H1 (cell line): Measurements from ENCODE around the gene SLC39A11. TPM values are rescaled to one million over a fixed set of nuclear protein-coding genes. Genes with fewer than 3 reads are reported as not detected.

Experiments used
- CTCF ChIA-PET: fragments of 300-600 bp; sonication (Branson Sonifier 250); formaldehyde crosslinking; loops from one replicate; lab custom pipeline; 2021; ENCODE audit not compliant: partially characterized antibody; lab: Charles Lee
- POLR2A ChIA-PET: fragments of 300-600 bp; sonication (Branson Sonifier 250); formaldehyde crosslinking; loops from one replicate; lab custom pipeline; 2021; ENCODE audit warnings: inconsistent platforms; ENCODE audit not compliant: partially characterized antibody; lab: Charles Lee
- DNase-seq, 2 experiments: peaks; one replicate each; pipeline versions ENCODE4 v3.0.0 to v3.0.0-alpha.2; 2010 to 2022; ENCODE audit warnings: low spot score in 2 of 2, low read depth in 1 of 2, mixed read lengths in 1 of 2
- FAIRE-seq: peaks from 2 replicates; lab custom pipeline; 2011; peaks lifted over from hg19 to GRCh38; lab: Jason Lieb, UNC
- H2AFZ ChIP-seq: 2 replicates; pipeline ENCODE4 v1.8.1; 2012; ENCODE audit warnings: low read length, inconsistent platforms
- H2AK5ac ChIP-seq: 2 replicates; pipeline ENCODE4 v1.6.1; 2013; ENCODE audit warnings: low read depth, low read length
- H2BK120ac ChIP-seq: replicated peaks from 2 replicates; pipeline ENCODE3; 2013; ENCODE audit warnings: low read depth, low read length, inconsistent platforms
- H2BK12ac ChIP-seq: 2 replicates; pipeline ENCODE4 v1.6.1; 2013; ENCODE audit warnings: low read depth, low read length
- H2BK15ac ChIP-seq: 2 replicates; pipeline ENCODE4 v1.6.1; 2013; ENCODE audit warnings: low read length
- H2BK20ac ChIP-seq: 2 replicates; pipeline ENCODE4 v1.6.1; 2013; ENCODE audit warnings: low read length
- H2BK5ac ChIP-seq: 2 replicates; pipeline ENCODE4 v1.6.1; 2013; ENCODE audit warnings: low read depth, low read length
- H3K14ac ChIP-seq: 2 replicates; pipeline ENCODE4 v1.6.1; 2013; ENCODE audit warnings: inconsistent platforms; ENCODE audit not compliant: insufficient read length
- H3K18ac ChIP-seq: 2 replicates; pipeline ENCODE4 v1.6.1; 2013; ENCODE audit warnings: low read length; ENCODE audit errors: extremely low read depth
- H3K23ac ChIP-seq: 2 replicates; pipeline ENCODE4 v1.6.1; 2013; ENCODE audit warnings: inconsistent platforms; ENCODE audit not compliant: insufficient read length
- H3K23me2 ChIP-seq: 2 replicates; pipeline ENCODE4 v1.6.1; 2013; ENCODE audit warnings: low read depth, low read length
- H3K27ac ChIP-seq: 2 replicates; pipeline ENCODE4 v1.6.1; 2011; ENCODE audit warnings: low read depth, low read length, inconsistent platforms
- H3K27me3 ChIP-seq, 4 experiments: replicated peaks in 1 of 4; 1 replicate in 1 of 4; 2 replicates in 3 of 4; pipeline versions ENCODE4 v1.6.1 to v1.8.1; 2011 to 2013; ENCODE audit warnings: low read length in 3 of 4, mild to moderate bottlenecking in 3 of 4, inconsistent platforms in 2 of 4, mixed read lengths in 2 of 4, moderate library complexity in 1 of 4; ENCODE audit not compliant: control insufficient read depth in 3 of 4, insufficient read depth in 3 of 4; ENCODE audit errors: extremely low read depth in 1 of 4
- H3K36me3 ChIP-seq, 4 experiments: 2 replicates each; pipeline versions ENCODE4 v1.6.1 to v1.8.1; 2011 to 2013; ENCODE audit warnings: mild to moderate bottlenecking in 4 of 4, low read length in 3 of 4, moderate library complexity in 2 of 4, control low read depth in 1 of 4, inconsistent platforms in 1 of 4; ENCODE audit not compliant: insufficient read depth in 4 of 4, control insufficient read depth in 2 of 4
- H3K4ac ChIP-seq: replicated peaks from 2 replicates; pipeline ENCODE3; 2013; ENCODE audit warnings: low read length, low read depth, mixed read lengths, inconsistent platforms; ENCODE audit not compliant: insufficient read length
- H3K4me1 ChIP-seq, 4 experiments: replicated peaks in 1 of 4; 1 replicate in 1 of 4; 2 replicates in 3 of 4; pipeline versions ENCODE4 v1.6.1 to v1.8.1; 2011 to 2013; ENCODE audit warnings: low read length in 3 of 4, inconsistent platforms in 2 of 4, mixed read lengths in 1 of 4; ENCODE audit not compliant: insufficient read depth in 4 of 4, control insufficient read depth in 3 of 4
- H3K4me2 ChIP-seq, 2 experiments: 2 replicates each; pipeline versions ENCODE4 v1.6.1 to v1.8.1; 2011 to 2013; ENCODE audit warnings: low read depth in 2 of 2, low read length in 2 of 2, control low read depth in 1 of 2, inconsistent platforms in 1 of 2, mild to moderate bottlenecking in 1 of 2; ENCODE audit not compliant: insufficient read depth in 1 of 2
- H3K4me3 ChIP-seq, 4 experiments: fragments of 200-600, 300-600 bp in 1 of 4; sonication (generic), shearing (Covaris generic), sonication (Bioruptor Twin) in 1 of 4; 2 replicates each; pipeline versions ENCODE4 v1.5.1 to v1.8.1; 2011 to 2016; ENCODE audit warnings: low read length in 4 of 4, low read depth in 3 of 4, control low read depth in 2 of 4, inconsistent platforms in 2 of 4, mild to moderate bottlenecking in 2 of 4, mixed read lengths in 1 of 4, moderate library complexity in 1 of 4; ENCODE audit not compliant: insufficient read depth in 2 of 4; ENCODE audit errors: extremely low read depth in 1 of 4
- H3K56ac ChIP-seq: replicated peaks from 2 replicates; pipeline ENCODE3; 2013; ENCODE audit warnings: low read depth, mild to moderate bottlenecking, mixed read lengths, low read length, inconsistent platforms; ENCODE audit not compliant: insufficient read length
- H3K79me1 ChIP-seq: 2 replicates; pipeline ENCODE4 v1.6.1; 2013; ENCODE audit warnings: low read depth, low read length, control low read depth
- H3K79me2 ChIP-seq, 2 experiments: 2 replicates each; pipeline versions ENCODE4 v1.6.1 to v1.8.1; 2012 to 2013; ENCODE audit warnings: low read length in 2 of 2, mild to moderate bottlenecking in 2 of 2, inconsistent platforms in 1 of 2; ENCODE audit not compliant: insufficient read depth in 2 of 2, control insufficient read depth in 1 of 2
- H3K9ac ChIP-seq, 4 experiments: replicated peaks in 1 of 4; 1 replicate in 1 of 4; 2 replicates in 3 of 4; pipeline versions ENCODE4 v1.6.1 to v1.8.1; 2011 to 2013; ENCODE audit warnings: low read depth in 3 of 4, low read length in 3 of 4, control low read depth in 2 of 4, mild to moderate bottlenecking in 2 of 4, moderate library complexity in 2 of 4, inconsistent platforms in 1 of 4; ENCODE audit errors: extremely low read depth in 1 of 4
- H3K9me3 ChIP-seq, 2 experiments: 2 replicates each; pipeline versions ENCODE4 v1.6.1 to v1.8.1; 2012 to 2013; ENCODE audit warnings: mild to moderate bottlenecking in 2 of 2, moderate library complexity in 2 of 2, control low read depth in 1 of 2, inconsistent platforms in 1 of 2, low read depth in 1 of 2, low read length in 1 of 2, mixed read lengths in 1 of 2; ENCODE audit not compliant: insufficient read depth in 2 of 2
- H4K20me1 ChIP-seq, 2 experiments: replicated peaks in 1 of 2; 2 replicates each; pipeline versions ENCODE3 to v1.8.1; 2011 to 2013; ENCODE audit warnings: inconsistent platforms in 2 of 2, low read length in 2 of 2, mild to moderate bottlenecking in 1 of 2; ENCODE audit not compliant: insufficient read depth in 2 of 2, control insufficient read depth in 1 of 2
- H4K5ac ChIP-seq: 2 replicates; pipeline ENCODE4 v1.6.1; 2013; ENCODE audit warnings: low read length, low read depth, mixed read lengths, inconsistent platforms; ENCODE audit not compliant: insufficient read length
- H4K8ac ChIP-seq: 2 replicates; pipeline ENCODE4 v1.8.0; 2013; ENCODE audit warnings: mild to moderate bottlenecking, moderate library complexity, low read length, inconsistent platforms; ENCODE audit not compliant: insufficient read depth; ENCODE audit errors: extremely low read depth
- H4K91ac ChIP-seq: replicated peaks from 2 replicates; pipeline ENCODE3; 2013; ENCODE audit warnings: low read length, mixed read lengths, inconsistent platforms; ENCODE audit not compliant: insufficient read length
- ATF2 ChIP-seq: IDR thresholded peaks from 2 replicates; pipeline ENCODE4 v1.6.1; 2012; ENCODE audit warnings: low read length, inconsistent platforms
- CREB1 ChIP-seq: IDR thresholded peaks from 2 replicates; pipeline ENCODE4 v1.6.1; 2012; ENCODE audit warnings: inconsistent platforms
- RBBP5 ChIP-seq: IDR thresholded peaks from 2 replicates; pipeline ENCODE4 v1.7.1; 2012; ENCODE audit warnings: low read depth, mild to moderate bottlenecking, inconsistent platforms, low read length, moderate library complexity, borderline replicate concordance
- TAF1 ChIP-seq: IDR thresholded peaks from 2 replicates; pipeline ENCODE4 v1.6.1; 2011; ENCODE audit warnings: mild to moderate bottlenecking, low read depth, low read length
- TEAD4 ChIP-seq: IDR thresholded peaks from 2 replicates; pipeline ENCODE4 v1.6.1; 2012; ENCODE audit warnings: low read depth, low read length, inconsistent platforms, mixed read lengths
- WGBS, 2 experiments: shearing (Covaris generic) in 1 of 2; methylation state at CpG; one replicate each; pipeline versions ENCODE4 v1.1.6 to v1.1.7; 2013 to 2015; ENCODE audit warnings: low lambda C conversion rate in 2 of 2, mixed read lengths in 2 of 2, inconsistent platforms in 1 of 2, low coverage in 1 of 2, missing lambda C conversion rate in 1 of 2; ENCODE audit not compliant: insufficient replicate concordance in 2 of 2, insufficient coverage in 1 of 2, insufficient read length in 1 of 2; ENCODE audit errors: extremely low coverage in 1 of 2, missing lambda C conversion rate in 1 of 2; 5-methylcytosine and 5-hydroxymethylcytosine counted together
- polyA plus RNA-seq, 7 experiments: library from polyadenylated mRNA; depleted of rRNA in 3 of 7; stranded (reverse) in 5 of 7; unstranded in 2 of 7; fragments of >200 nt in 5 of 7; fragments of 200-250 nt in 2 of 7; gene quantifications; 1 replicate in 5 of 7; 2 replicates in 1 of 7; 4 replicates in 1 of 7; pipeline versions ENCODE4 v1.2.1 to v1.2.3, GENCODE V29; 2011 to 2013; ENCODE audit warnings: missing spikeins in 2 of 7, mixed read lengths in 2 of 7
- total RNA-seq: library from RNA; stranded (reverse); fragmentation: NEBNext Ultra II Directional; extraction: Animal tissue kit (Norgen Biotek cat#: 25700); gene quantifications from 2 replicates; pipeline ENCODE4 v1.2.1, GENCODE V29; 2021

The SLC39A11 gene
- total and polyA plus RNA-seq, 2 of the 8 experiments (the other 6 are each of a cell fraction or from before 2014, with no cell fraction given): 12.2 to 19.6 TPM

GRCh38 chr17:72970246-72970645, 122.2 kb downstream of the SLC39A11 start:
- Histone ChIP-seq H4K5ac (no peak overlapping the region), H3K14ac (no peak overlapping the region), H3K4ac (no peak overlapping the region), H2BK20ac (no peak overlapping the region), H3K4me2 (no peak overlapping the region), H3K23me2 (no peaks in the 10 kb centered on the region), H2AFZ (no peak overlapping the region), H3K27me3 (no peaks in the 10 kb centered on the region), H3K27ac (no peak overlapping the region), H4K20me1 (no peaks in the 10 kb centered on the region), H2AK5ac (no peak overlapping the region), H3K18ac (no peak overlapping the region), H2BK12ac (no peak overlapping the region), H3K56ac (no peak overlapping the region), H4K8ac (no peak overlapping the region), H3K79me2 (no peaks in the 10 kb centered on the region), H2BK120ac (no peak overlapping the region), H4K91ac (no peak overlapping the region), H3K23ac (no peak overlapping the region), H2BK5ac (no peak overlapping the region), H2BK15ac (no peak overlapping the region), H3K79me1 (no peaks in the 10 kb centered on the region), H3K9me3 (peaks cover 0 to 4% of the 10 kb centered on the region in 2 experiments; a peak in 1 of 4 replicates), H3K36me3 (no peaks in the 10 kb centered on the region), H3K4me3 (no peak overlapping the region), H3K9ac (no peak overlapping the region), H3K4me1 (peaks cover 3 to 11% (median 5%) of the 10 kb centered on the region in 4 experiments; a peak in 6 of 7 replicates)
- FAIRE-seq: no peak
- WGBS, 2 experiments: 77% methylated on average over 5 of the region's 5 CpGs; no CpG with 5 or more reads in 1 of the 2 experiments
- POLR2A ChIA-PET: interaction anchor here (0.9 kb wide), 1 partner anchor 9 kb away, joined by 3 read pairs; no protein-coding TSS in a partner anchor
- TF ChIP-seq CREB1 (no peak), TEAD4 (no peak), ATF2 (no peak), TAF1 (no peak), RBBP5 (no peak)
- CTCF ChIA-PET: interaction anchor here (0.8 to 3.7 kb wide), 3 partner anchors 16 to 25 kb away, joined by 3 to 15 read pairs (median 3); no protein-coding TSS in a partner anchor
- no peak for DNase-seq
